GM12878 (cell line): ENCODE measurements around the gene SSX2IP.

ENCODE experiments used
- CBFB ChIP-seq: IDR thresholded peaks from 2 replicates; pipeline ENCODE4 v1.6.1; 2016; ENCODE audit warnings: antibody characterized with exemption, low read depth
- CTCF ChIP-seq, 3 experiments: IDR thresholded peaks in 2 of 3; conservative IDR thresholded peaks in 1 of 3; 2 replicates each; pipeline ENCODE4 v1.5.1; 2011; ENCODE audit warnings: low read depth in 3 of 3, low read length in 3 of 3, mild to moderate bottlenecking in 3 of 3, control low read depth in 2 of 3, moderate library complexity in 2 of 3, inconsistent platforms in 1 of 3, mixed read lengths in 1 of 3; ENCODE audit not compliant: control insufficient read depth in 2 of 3, insufficient read depth in 1 of 3; ENCODE audit errors: extremely low read depth in 1 of 3
- FOS ChIP-seq: IDR thresholded peaks from 3 replicates; pipeline ENCODE4 v1.6.1; 2011; ENCODE audit warnings: borderline replicate concordance; ENCODE audit not compliant: insufficient read length; ENCODE audit errors: extremely low read depth
- FOXM1 ChIP-seq: IDR thresholded peaks from 2 replicates; pipeline ENCODE4 v1.6.1; 2012; ENCODE audit warnings: low read depth, mild to moderate bottlenecking, inconsistent platforms, low read length, moderate library complexity
- JUNB ChIP-seq: IDR thresholded peaks from 2 replicates; pipeline ENCODE4 v1.6.1; 2016; ENCODE audit warnings: antibody characterized with exemption, mild to moderate bottlenecking
- POLR2A ChIP-seq: IDR thresholded peaks from 2 replicates; pipeline ENCODE4 v1.6.1; 2011; ENCODE audit warnings: low read depth, mild to moderate bottlenecking, low read length

GRCh38 chr1:84711121-84711520, 20.9 kb upstream of the SSX2IP start:
- TF ChIP-seq FOS (no peak), FOXM1 (no peak), POLR2A (no peak), JUNB (no peak), CBFB (no peak), CTCF (IDR thresholded peaks at IDR 0.05 in 2 of 3, conservative IDR thresholded peaks at IDR 0.05 in 1 of 3; ENCODE audit: control insufficient read depth in 2 of 3, extremely low read depth in 1 of 3, insufficient read depth in 1 of 3, low read depth in 3 of 3, low read length in 3 of 3) (no peak)
